HG02973 (cell line): ENCODE measurements around the gene RASIP1.
"Not testable (repeated sequence)": the region's sequence is repeated elsewhere in the genome, so short reads cannot be mapped to it uniquely, and the experiment has no call there.

Experiments used
- ATAC-seq: cut with Tn5 transposase; IDR thresholded peaks from one replicate; pipeline ENCODE4 v1.9.1; 2021; ENCODE audit warnings: moderate library complexity; ENCODE audit not compliant: unreplicated experiment

Gene RASIP1

GRCh38 chr19:48713864-48714755 is 26.3 kb downstream of the RASIP1 start:
- ATAC-seq: peak; percentile 77

GRCh38 chr19:48713041-48713863 is 27.2 kb downstream of the RASIP1 start:
- no peak for ATAC-seq

- no peak for ATAC-seq
Observed at GRCh38 chr19:48711106-48711662, 29.2 kb downstream of the RASIP1 start.

- ATAC-seq: no peak
Observed at GRCh38 chr19:48708471-48708870, 31.9 kb downstream of the RASIP1 start.

- ATAC-seq: no peak
Observed at GRCh38 chr19:48705431-48705830, 35.0 kb downstream of the RASIP1 start.

- no peak for ATAC-seq
Observed at GRCh38 chr19:48703316-48703715, 37.1 kb downstream of the RASIP1 start.

GRCh38 chr19:48702701-48703100 is 37.7 kb downstream of the RASIP1 start:
- no peak for ATAC-seq

- ATAC-seq: no peak
Observed at GRCh38 chr19:48698046-48698445, 42.4 kb downstream of the RASIP1 start.

- ATAC-seq: no peak
Observed at GRCh38 chr19:48696353-48697010, 43.9 kb downstream of the RASIP1 start.

- no peak for ATAC-seq
Observed at GRCh38 chr19:48695743-48696352, 44.6 kb downstream of the RASIP1 start, which contains the start of gene FUT2. Gene FUT2 (plus strand): TSS chr19:48695971. CDS start chr19:48702957, 6,986 bp downstream.

GRCh38 chr19:48693629-48694028 is 46.8 kb downstream of the RASIP1 start:
- ATAC-seq: not testable (repeated sequence)

- no peak for ATAC-seq
Observed at GRCh38 chr19:48689449-48689848, 51.0 kb downstream of the RASIP1 start.

- ATAC-seq: no peak
Observed at GRCh38 chr19:48687776-48688175, 52.6 kb downstream of the RASIP1 start.

GRCh38 chr19:48686637-48687036 is 53.8 kb downstream of the RASIP1 start:
- ATAC-seq: not testable (repeated sequence)

- no peak for ATAC-seq
Observed at GRCh38 chr19:48686088-48686487, 54.3 kb downstream of the RASIP1 start.

GRCh38 chr19:48685583-48685982 is 54.8 kb downstream of the RASIP1 start:
- no peak for ATAC-seq

GRCh38 chr19:48683349-48683748 is 57.1 kb downstream of the RASIP1 start:
- no peak for ATAC-seq

GRCh38 chr19:48681127-48681470 is 59.3 kb downstream of the RASIP1 start:
- no peak for ATAC-seq

- no peak for ATAC-seq
Observed at GRCh38 chr19:48680436-48681126, 59.8 kb downstream of the RASIP1 start.

- ATAC-seq: not testable (repeated sequence)
Observed at GRCh38 chr19:48680006-48680405, 60.4 kb downstream of the RASIP1 start.
